OCI-LY7 (cell line): Measurements from ENCODE around the gene USP16. TPM values are rescaled to one million over a fixed set of nuclear protein-coding genes. Genes with fewer than 3 reads are reported as not detected.

ENCODE experiments used
- BruUV-seq: library from RNA; stranded (reverse); fragments of 400-500 nt; replicated peaks from 2 replicates; lab custom pipeline; 2021; lab: Mats Ljungman, UMichigan
- CTCF ChIA-PET: fragments of 300-600 bp; sonication (Branson Sonifier 250); formaldehyde crosslinking; loops from one replicate; lab custom pipeline; 2022; ENCODE audit warnings: antibody characterized with exemption; ENCODE audit not compliant: unreplicated experiment; lab: Charles Lee
- POLR2A ChIA-PET: fragments of 300-600 bp; sonication (Branson Sonifier 250); formaldehyde crosslinking; loops from one replicate; lab custom pipeline; 2022; ENCODE audit warnings: antibody characterized with exemption; lab: Charles Lee
- DNase-seq: peaks from one replicate; pipeline ENCODE4 v3.0.0-alpha.2; 2015; ENCODE audit warnings: low spot score
- H2AFZ ChIP-seq: fragments of 200-600 bp; sonication (generic), shearing (Covaris generic); 2 replicates; pipeline ENCODE4 v1.6.1; 2014; ENCODE audit warnings: mild to moderate bottlenecking, antibody characterized with exemption, low read length, moderate library complexity
- H3K27ac ChIP-seq: fragments of 200-600 bp; sonication (generic); 2 replicates; pipeline ENCODE4 v1.5.1; 2014; ENCODE audit warnings: mixed run types, low read depth, mild to moderate bottlenecking, moderate library complexity, low read length, inconsistent platforms; ENCODE audit not compliant: poor library complexity, severe bottlenecking
- H3K36me3 ChIP-seq: fragments of 200-600 bp; sonication (generic); 2 replicates; pipeline ENCODE4 v1.6.1; 2014; ENCODE audit warnings: mild to moderate bottlenecking, antibody characterized with exemption, low read length, moderate library complexity, mixed read lengths; ENCODE audit not compliant: insufficient read depth
- H3K4me1 ChIP-seq: fragments of 200-600 bp; sonication (generic); 2 replicates; pipeline ENCODE4 v1.5.1; 2014; ENCODE audit warnings: mild to moderate bottlenecking, low read length; ENCODE audit not compliant: insufficient read depth, poor library complexity, severe bottlenecking
- H3K4me2 ChIP-seq: fragments of 200-600 bp; sonication (generic); 2 replicates; pipeline ENCODE4 v1.6.1; 2014; ENCODE audit warnings: mild to moderate bottlenecking, low read length
- H3K4me3 ChIP-seq: fragments of 200-600 bp; sonication (generic); 2 replicates; pipeline ENCODE4 v1.5.1; 2014; ENCODE audit warnings: mild to moderate bottlenecking, low read depth, low read length; ENCODE audit not compliant: poor library complexity, severe bottlenecking
- H3K79me2 ChIP-seq: fragments of 200-600 bp; sonication (generic); 2 replicates; pipeline ENCODE4 v1.6.1; 2016; ENCODE audit warnings: low read depth, mild to moderate bottlenecking, low read length, moderate library complexity, mixed read lengths; ENCODE audit not compliant: insufficient read depth
- H3K9me2 ChIP-seq: fragments of 200-600 bp; sonication (generic); 2 replicates; pipeline ENCODE4 v1.6.1; 2016; ENCODE audit warnings: mild to moderate bottlenecking, low read length, mixed read lengths; ENCODE audit not compliant: insufficient read depth
- H3K9me3 ChIP-seq: fragments of 200-600 bp; sonication (generic); 2 replicates; pipeline ENCODE4 v1.6.1; 2014; ENCODE audit warnings: mild to moderate bottlenecking, mixed run types, low read length, mixed read lengths
- H4K20me1 ChIP-seq: fragments of 200-600 bp; sonication (generic); 2 replicates; pipeline ENCODE4 v1.6.1; 2014; ENCODE audit warnings: mild to moderate bottlenecking, antibody characterized with exemption, low read length, moderate library complexity, mixed read lengths; ENCODE audit not compliant: insufficient read depth
- EZH2phosphoT487 ChIP-seq: fragments of 200-600 bp; sonication (generic); IDR thresholded peaks from 2 replicates; pipeline ENCODE4 v1.6.1; 2018; ENCODE audit warnings: low read depth, borderline replicate concordance, mild to moderate bottlenecking, mixed run types, antibody characterized with exemption, low read length, moderate library complexity, mixed read lengths
- intact Hi-C: fragments of 100-400 bp; cut with micrococcal nuclease; formaldehyde crosslinking; loops from one replicate; pipeline ENCODE4 v1.10.0; 2022; ENCODE audit not compliant: unreplicated experiment
- total RNA-seq, 2 experiments: library from RNA; depleted of rRNA in 1 of 2; stranded (reverse); fragments of >200 nt in 1 of 2; shearing (Covaris generic) in 1 of 2; gene quantifications; 2 replicates each; pipeline ENCODE4 v1.2.3, GENCODE V29; 2014 to 2022
- TF ChIP-seq, protein P1 (sequence below): fragments of 200-600 bp; sonication (generic); conservative IDR thresholded peaks from 2 replicates; pipeline ENCODE4 v1.5.1; 2014; ENCODE audit warnings: mild to moderate bottlenecking, antibody characterized with exemption, low read length, moderate library complexity, mixed read lengths

USP16 gene
- total RNA-seq, 2 experiments from 2014 or later = 22.8 to 34.2 TPM

GRCh38 chr21:29091033-29091432 lies 66.6 kb downstream of the USP16 start:
- no TSS peak for BruUV-seq
- no peak overlapping the region for H3K4me2 ChIP-seq

GRCh38 chr21:29092102-29092959 lies 67.9 kb downstream of the USP16 start:
- H2AFZ ChIP-seq = no peak overlapping the region
- H4K20me1 ChIP-seq = no peaks in the 10 kb centered on the region

More at GRCh38 chr21:29091033-29091432, 66.6 kb downstream of the USP16 start:
- H4K20me1 ChIP-seq = no peaks in the 10 kb centered on the region
- no peak for DNase-seq
- POLR2A ChIA-PET = interaction anchor here (0.6 to 1.0 kb wide), 2 partner anchors 51 to 257 kb away, joined by 3 to 6 read pairs; no protein-coding TSS in a partner anchor
- H3K4me3 ChIP-seq = no peak overlapping the region
- no peak overlapping the region for H2AFZ ChIP-seq
- no peaks in the 10 kb centered on the region for H3K4me1 ChIP-seq
- H3K9me3 ChIP-seq = no peaks in the 10 kb centered on the region
- no peaks in the 10 kb centered on the region for H3K36me3 ChIP-seq
- no peak for TF ChIP-seq EZH2phosphoT487
- TF ChIP-seq, protein P1, sequence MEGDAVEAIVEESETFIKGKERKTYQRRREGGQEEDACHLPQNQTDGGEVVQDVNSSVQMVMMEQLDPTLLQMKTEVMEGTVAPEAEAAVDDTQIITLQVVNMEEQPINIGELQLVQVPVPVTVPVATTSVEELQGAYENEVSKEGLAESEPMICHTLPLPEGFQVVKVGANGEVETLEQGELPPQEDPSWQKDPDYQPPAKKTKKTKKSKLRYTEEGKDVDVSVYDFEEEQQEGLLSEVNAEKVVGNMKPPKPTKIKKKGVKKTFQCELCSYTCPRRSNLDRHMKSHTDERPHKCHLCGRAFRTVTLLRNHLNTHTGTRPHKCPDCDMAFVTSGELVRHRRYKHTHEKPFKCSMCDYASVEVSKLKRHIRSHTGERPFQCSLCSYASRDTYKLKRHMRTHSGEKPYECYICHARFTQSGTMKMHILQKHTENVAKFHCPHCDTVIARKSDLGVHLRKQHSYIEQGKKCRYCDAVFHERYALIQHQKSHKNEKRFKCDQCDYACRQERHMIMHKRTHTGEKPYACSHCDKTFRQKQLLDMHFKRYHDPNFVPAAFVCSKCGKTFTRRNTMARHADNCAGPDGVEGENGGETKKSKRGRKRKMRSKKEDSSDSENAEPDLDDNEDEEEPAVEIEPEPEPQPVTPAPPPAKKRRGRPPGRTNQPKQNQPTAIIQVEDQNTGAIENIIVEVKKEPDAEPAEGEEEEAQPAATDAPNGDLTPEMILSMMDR = no peak
- H3K9me2 ChIP-seq = no peaks in the 10 kb centered on the region
- CTCF ChIA-PET = no interaction called here
- H3K27ac ChIP-seq = no peak overlapping the region
- intact Hi-C loops = loop anchor here (2.0 to 10.0 kb wide), 3 partner anchors 206 to 758 kb away; partner anchors contain the start of gene BACH1
- H3K79me2 ChIP-seq = no peaks in the 10 kb centered on the region

More at GRCh38 chr21:29092102-29092959, 67.9 kb downstream of the USP16 start:
- H3K36me3 ChIP-seq = no peaks in the 10 kb centered on the region
- POLR2A ChIA-PET = interaction anchor here (0.6 to 2.2 kb wide), 5 partner anchors 10 to 269 kb away, joined by 3 to 5 read pairs (median 4); no protein-coding TSS in a partner anchor
- no peak overlapping the region for H3K4me3 ChIP-seq
- H3K9me2 ChIP-seq = no peaks in the 10 kb centered on the region
- H3K4me1 ChIP-seq = no peaks in the 10 kb centered on the region
- no peak for TF ChIP-seq EZH2phosphoT487
- TF ChIP-seq, protein P1 = no peak
- H3K27ac ChIP-seq = no peak overlapping the region
- CTCF ChIA-PET = interaction anchor here (1.2 kb wide), 1 partner anchor 13 kb away, joined by 3 read pairs; no protein-coding TSS in a partner anchor
- H3K79me2 ChIP-seq = no peaks in the 10 kb centered on the region
- intact Hi-C loops = loop anchor here (5.0 to 10.0 kb wide), 2 partner anchors 205 to 382 kb away; partner anchors contain the start of gene BACH1
- no peaks in the 10 kb centered on the region for H3K9me3 ChIP-seq
- no peak overlapping the region for H3K4me2 ChIP-seq
- no peak for DNase-seq
- BruUV-seq = no TSS peak
